WTC11 (cell line): ENCODE measurements around the gene KRT85.

Source experiments
- CTCF ChIP-seq: fragments of 200-600 bp; IDR thresholded peaks from 2 replicates; pipeline ENCODE4 v1.8.0; 2022; ENCODE audit warnings: antibody characterized with exemption
- EMX1 ChIP-seq: fragments of 250-450 bp; sonication (Bioruptor Pico); IDR thresholded peaks from 2 replicates; pipeline ENCODE4 v1.8.0; 2021; ENCODE audit warnings: mild to moderate bottlenecking
- ESRRA ChIP-seq: sonication (generic); formaldehyde crosslinking; IDR thresholded peaks from 2 replicates; pipeline ENCODE4 v1.8.1; 2022; ENCODE audit warnings: mild to moderate bottlenecking, missing genetic modification reagents, borderline replicate concordance
- JUN ChIP-seq: sonication (generic); formaldehyde crosslinking; IDR thresholded peaks from 2 replicates; pipeline ENCODE4 v1.8.0; 2023; ENCODE audit warnings: mild to moderate bottlenecking, missing genetic modification reagents
- TCF7 ChIP-seq: sonication (generic); formaldehyde crosslinking; IDR thresholded peaks from 2 replicates; pipeline ENCODE4 v1.8.0; 2022; ENCODE audit warnings: mild to moderate bottlenecking, low read depth, missing genetic modification reagents, moderate library complexity
- ZBTB43 ChIP-seq: sonication (generic); formaldehyde crosslinking; IDR thresholded peaks from 2 replicates; pipeline ENCODE4 v1.8.1; 2023; ENCODE audit warnings: mild to moderate bottlenecking, missing genetic modification reagents
- ZNF416 ChIP-seq: fragments of 250-450 bp; sonication (Bioruptor Pico); IDR thresholded peaks from 2 replicates; pipeline ENCODE4 v1.9.0; 2021; ENCODE audit warnings: mild to moderate bottlenecking, inconsistent platforms
- ZNF671 ChIP-seq: fragments of 250-450 bp; sonication (Bioruptor Pico); IDR thresholded peaks from 2 replicates; pipeline ENCODE4 v1.8.0; 2021; ENCODE audit warnings: mild to moderate bottlenecking
- TF ChIP-seq, protein P1 (sequence below): sonication (generic); formaldehyde crosslinking; IDR thresholded peaks from 2 replicates; pipeline ENCODE4 v1.8.1; 2023; ENCODE audit warnings: mild to moderate bottlenecking, missing genetic modification reagents, moderate library complexity

- no peak for TF ChIP-seq ESRRA (CRISPR knock-in tag)
- no peak for TF ChIP-seq ZBTB43 (CRISPR knock-in tag)
- TF ChIP-seq, protein P1, sequence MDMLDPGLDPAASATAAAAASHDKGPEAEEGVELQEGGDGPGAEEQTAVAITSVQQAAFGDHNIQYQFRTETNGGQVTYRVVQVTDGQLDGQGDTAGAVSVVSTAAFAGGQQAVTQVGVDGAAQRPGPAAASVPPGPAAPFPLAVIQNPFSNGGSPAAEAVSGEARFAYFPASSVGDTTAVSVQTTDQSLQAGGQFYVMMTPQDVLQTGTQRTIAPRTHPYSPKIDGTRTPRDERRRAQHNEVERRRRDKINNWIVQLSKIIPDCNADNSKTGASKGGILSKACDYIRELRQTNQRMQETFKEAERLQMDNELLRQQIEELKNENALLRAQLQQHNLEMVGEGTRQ (CRISPR knock-in tag): no peak
- no peak for TF ChIP-seq EMX1 (CRISPR knock-in tag)
- no peak for TF ChIP-seq CTCF
- no peak for TF ChIP-seq ZNF671 (CRISPR knock-in tag)
- no peak for TF ChIP-seq TCF7 (CRISPR knock-in tag)
- TF ChIP-seq JUN (CRISPR knock-in tag): no peak
- no peak for TF ChIP-seq ZNF416 (CRISPR knock-in tag)
Measured at GRCh38 chr12:52358575-52359350, 8.5 kb downstream of the KRT85 start.
